ENCODE measurements around the gene ENKUR.

ENKUR gene

GRCh38 chr10:24947304-24948097, 68.5 kb downstream of the ENKUR start:
- no peak overlapping the region for H3K4me2 ChIP-seq (ENCODE audit: insufficient read depth, low read length)
- H3K9ac ChIP-seq (ENCODE audit: low read depth, low read length): no peak overlapping the region
- H3K79me2 ChIP-seq (ENCODE audit: insufficient read depth, low read length): no peaks in the 10 kb centered on the region
- no peak overlapping the region for H3K27ac ChIP-seq (ENCODE audit: low read length)
- H3K27me3 ChIP-seq (ENCODE audit: insufficient read depth, low read length, poor library complexity): no peaks in the 10 kb centered on the region
- no peaks in the 10 kb centered on the region for H3K36me3 ChIP-seq (ENCODE audit: insufficient read depth, low read length)
- H4K20me1 ChIP-seq (ENCODE audit: insufficient read depth, low read length): no peaks in the 10 kb centered on the region
- no peak for DNase-seq
- TF ChIP-seq EZH2 (IDR thresholded peaks at IDR 0.05; ENCODE audit: borderline replicate concordance, low read depth, low read length, severe bottlenecking): no peak
- TF ChIP-seq, protein P1, sequence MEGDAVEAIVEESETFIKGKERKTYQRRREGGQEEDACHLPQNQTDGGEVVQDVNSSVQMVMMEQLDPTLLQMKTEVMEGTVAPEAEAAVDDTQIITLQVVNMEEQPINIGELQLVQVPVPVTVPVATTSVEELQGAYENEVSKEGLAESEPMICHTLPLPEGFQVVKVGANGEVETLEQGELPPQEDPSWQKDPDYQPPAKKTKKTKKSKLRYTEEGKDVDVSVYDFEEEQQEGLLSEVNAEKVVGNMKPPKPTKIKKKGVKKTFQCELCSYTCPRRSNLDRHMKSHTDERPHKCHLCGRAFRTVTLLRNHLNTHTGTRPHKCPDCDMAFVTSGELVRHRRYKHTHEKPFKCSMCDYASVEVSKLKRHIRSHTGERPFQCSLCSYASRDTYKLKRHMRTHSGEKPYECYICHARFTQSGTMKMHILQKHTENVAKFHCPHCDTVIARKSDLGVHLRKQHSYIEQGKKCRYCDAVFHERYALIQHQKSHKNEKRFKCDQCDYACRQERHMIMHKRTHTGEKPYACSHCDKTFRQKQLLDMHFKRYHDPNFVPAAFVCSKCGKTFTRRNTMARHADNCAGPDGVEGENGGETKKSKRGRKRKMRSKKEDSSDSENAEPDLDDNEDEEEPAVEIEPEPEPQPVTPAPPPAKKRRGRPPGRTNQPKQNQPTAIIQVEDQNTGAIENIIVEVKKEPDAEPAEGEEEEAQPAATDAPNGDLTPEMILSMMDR (IDR thresholded peaks at IDR 0.05; ENCODE audit: borderline replicate concordance, extremely low read depth, low read length, poor library complexity, severe bottlenecking): no peak
- ATAC-seq (ENCODE audit: insufficient read depth, low read depth): no peak
- no peak overlapping the region for H2AFZ ChIP-seq (ENCODE audit: low read depth, low read length)
- H3K4me3 ChIP-seq (ENCODE audit: low read depth in 1 of 2, low read length in 2 of 2): no peak overlapping the region
- H3K4me1 ChIP-seq (ENCODE audit: insufficient read depth, low read length): peaks cover 17% of the 10 kb centered on the region
- no peaks in the 10 kb centered on the region for H3K9me3 ChIP-seq (ENCODE audit: insufficient read depth, low read length, severe bottlenecking)

- no peaks in the 10 kb centered on the region for H3K27me3 ChIP-seq (ENCODE audit: insufficient read depth, low read length, poor library complexity)
- peak; percentile 17 for DNase-seq
- H3K9ac ChIP-seq (ENCODE audit: low read depth, low read length): no peak overlapping the region
- no peak overlapping the region for H3K4me2 ChIP-seq (ENCODE audit: insufficient read depth, low read length)
- H3K4me3 ChIP-seq (ENCODE audit: low read depth in 1 of 2, low read length in 2 of 2): no peak overlapping the region
- TF ChIP-seq, protein P1 (IDR thresholded peaks at IDR 0.05; ENCODE audit: borderline replicate concordance, extremely low read depth, low read length, poor library complexity, severe bottlenecking): no peak
- TF ChIP-seq EZH2 (IDR thresholded peaks at IDR 0.05; ENCODE audit: borderline replicate concordance, low read depth, low read length, severe bottlenecking): no peak
- no peaks in the 10 kb centered on the region for H3K9me3 ChIP-seq (ENCODE audit: insufficient read depth, low read length, severe bottlenecking)
- no peaks in the 10 kb centered on the region for H3K36me3 ChIP-seq (ENCODE audit: insufficient read depth, low read length)
- no peak overlapping the region for H2AFZ ChIP-seq (ENCODE audit: low read depth, low read length)
- no peaks in the 10 kb centered on the region for H3K4me1 ChIP-seq (ENCODE audit: insufficient read depth, low read length)
- no peak overlapping the region for H3K27ac ChIP-seq (ENCODE audit: low read length)
- H3K79me2 ChIP-seq (ENCODE audit: insufficient read depth, low read length): no peaks in the 10 kb centered on the region
- ATAC-seq (ENCODE audit: insufficient read depth, low read depth): peak; percentile 50; the same call in 2 of the 3 replicates
- no peaks in the 10 kb centered on the region for H4K20me1 ChIP-seq (ENCODE audit: insufficient read depth, low read length)
Observed at GRCh38 chr10:24944512-24945255, 71.3 kb downstream of the ENKUR start.

GRCh38 chr10:24938525-24938924, 77.4 kb downstream of the ENKUR start:
- DNase-seq (no peak), ATAC-seq (ENCODE audit: insufficient read depth, low read depth) (no peak)
- H3K27me3 ChIP-seq (ENCODE audit: insufficient read depth, low read length, poor library complexity): no peaks in the 10 kb centered on the region
- H3K36me3 ChIP-seq (ENCODE audit: insufficient read depth, low read length): 0 out of 2 replicates have a peak, but pooled peaks cover 3% of the 10 kb centered on the region
- no peak overlapping the region for H3K4me2 ChIP-seq (ENCODE audit: insufficient read depth, low read length)
- no peak for TF ChIP-seq EZH2 (IDR thresholded peaks at IDR 0.05; ENCODE audit: borderline replicate concordance, low read depth, low read length, severe bottlenecking)
- TF ChIP-seq, protein P1 (IDR thresholded peaks at IDR 0.05; ENCODE audit: borderline replicate concordance, extremely low read depth, low read length, poor library complexity, severe bottlenecking): no peak
- H4K20me1 ChIP-seq (ENCODE audit: insufficient read depth, low read length): no peaks in the 10 kb centered on the region
- no peak overlapping the region for H2AFZ ChIP-seq (ENCODE audit: low read depth, low read length)
- no peaks in the 10 kb centered on the region for H3K9me3 ChIP-seq (ENCODE audit: insufficient read depth, low read length, severe bottlenecking)
- H3K9ac ChIP-seq (ENCODE audit: low read depth, low read length): no peak overlapping the region
- no peak overlapping the region for H3K4me3 ChIP-seq (ENCODE audit: low read depth in 1 of 2, low read length in 2 of 2)
- no peaks in the 10 kb centered on the region for H3K79me2 ChIP-seq (ENCODE audit: insufficient read depth, low read length)
- no peak overlapping the region for H3K27ac ChIP-seq (ENCODE audit: low read length)
- no peaks in the 10 kb centered on the region for H3K4me1 ChIP-seq (ENCODE audit: insufficient read depth, low read length)

Data from DND-41 (cell line).